ENCODE results near the gene COX6A2.

DNA sequence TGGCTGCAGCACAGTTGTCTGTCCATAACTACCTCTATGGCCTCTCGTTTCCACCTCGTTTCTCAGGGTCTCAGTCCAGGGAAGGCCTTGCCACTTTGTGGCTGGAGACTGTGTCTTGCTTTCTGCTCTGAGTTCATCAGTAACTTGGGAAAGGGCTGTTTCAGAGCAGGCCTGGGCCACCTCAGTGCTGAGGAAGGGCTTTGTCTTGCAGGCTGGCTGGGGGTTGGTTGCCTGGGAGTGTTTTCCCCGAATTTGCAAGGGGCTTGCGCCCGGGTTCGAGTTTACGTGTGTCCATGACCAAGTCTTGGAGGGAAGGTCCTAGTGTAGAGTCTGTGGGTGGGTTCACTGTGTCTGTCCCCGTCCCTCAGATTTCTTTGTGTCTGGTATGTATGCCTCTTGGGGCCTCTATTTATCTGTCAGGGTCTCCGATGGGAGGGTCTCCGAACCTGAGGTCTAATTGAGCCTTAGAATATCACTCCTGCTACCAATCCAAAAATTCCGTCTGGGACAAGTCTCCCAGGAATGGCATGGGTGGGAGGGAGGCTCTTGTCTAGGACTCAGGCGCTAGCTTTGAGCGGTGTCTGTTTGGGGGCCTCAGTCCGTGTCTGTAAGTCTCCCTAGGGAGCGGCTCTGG lies 43.2 kb upstream of the COX6A2 start:
- TF ChIP-seq, protein P1, sequence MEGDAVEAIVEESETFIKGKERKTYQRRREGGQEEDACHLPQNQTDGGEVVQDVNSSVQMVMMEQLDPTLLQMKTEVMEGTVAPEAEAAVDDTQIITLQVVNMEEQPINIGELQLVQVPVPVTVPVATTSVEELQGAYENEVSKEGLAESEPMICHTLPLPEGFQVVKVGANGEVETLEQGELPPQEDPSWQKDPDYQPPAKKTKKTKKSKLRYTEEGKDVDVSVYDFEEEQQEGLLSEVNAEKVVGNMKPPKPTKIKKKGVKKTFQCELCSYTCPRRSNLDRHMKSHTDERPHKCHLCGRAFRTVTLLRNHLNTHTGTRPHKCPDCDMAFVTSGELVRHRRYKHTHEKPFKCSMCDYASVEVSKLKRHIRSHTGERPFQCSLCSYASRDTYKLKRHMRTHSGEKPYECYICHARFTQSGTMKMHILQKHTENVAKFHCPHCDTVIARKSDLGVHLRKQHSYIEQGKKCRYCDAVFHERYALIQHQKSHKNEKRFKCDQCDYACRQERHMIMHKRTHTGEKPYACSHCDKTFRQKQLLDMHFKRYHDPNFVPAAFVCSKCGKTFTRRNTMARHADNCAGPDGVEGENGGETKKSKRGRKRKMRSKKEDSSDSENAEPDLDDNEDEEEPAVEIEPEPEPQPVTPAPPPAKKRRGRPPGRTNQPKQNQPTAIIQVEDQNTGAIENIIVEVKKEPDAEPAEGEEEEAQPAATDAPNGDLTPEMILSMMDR (conservative IDR thresholded peaks at IDR 0.05): no peak
- TF ChIP-seq ZFX (IDR thresholded peaks at IDR 0.05): no peak
